Measurements from ENCODE around the gene LRP5. TPM values are rescaled to one million over a fixed set of nuclear protein-coding genes. Genes with fewer than 3 reads are reported as not detected.

LRP5 gene
- total and polyA plus RNA-seq, 9 of the 15 experiments (the other 6 are each of a cell fraction or from before 2014, with no cell fraction given): 0.48 to 44.2 (median 13.5) TPM

DNA sequence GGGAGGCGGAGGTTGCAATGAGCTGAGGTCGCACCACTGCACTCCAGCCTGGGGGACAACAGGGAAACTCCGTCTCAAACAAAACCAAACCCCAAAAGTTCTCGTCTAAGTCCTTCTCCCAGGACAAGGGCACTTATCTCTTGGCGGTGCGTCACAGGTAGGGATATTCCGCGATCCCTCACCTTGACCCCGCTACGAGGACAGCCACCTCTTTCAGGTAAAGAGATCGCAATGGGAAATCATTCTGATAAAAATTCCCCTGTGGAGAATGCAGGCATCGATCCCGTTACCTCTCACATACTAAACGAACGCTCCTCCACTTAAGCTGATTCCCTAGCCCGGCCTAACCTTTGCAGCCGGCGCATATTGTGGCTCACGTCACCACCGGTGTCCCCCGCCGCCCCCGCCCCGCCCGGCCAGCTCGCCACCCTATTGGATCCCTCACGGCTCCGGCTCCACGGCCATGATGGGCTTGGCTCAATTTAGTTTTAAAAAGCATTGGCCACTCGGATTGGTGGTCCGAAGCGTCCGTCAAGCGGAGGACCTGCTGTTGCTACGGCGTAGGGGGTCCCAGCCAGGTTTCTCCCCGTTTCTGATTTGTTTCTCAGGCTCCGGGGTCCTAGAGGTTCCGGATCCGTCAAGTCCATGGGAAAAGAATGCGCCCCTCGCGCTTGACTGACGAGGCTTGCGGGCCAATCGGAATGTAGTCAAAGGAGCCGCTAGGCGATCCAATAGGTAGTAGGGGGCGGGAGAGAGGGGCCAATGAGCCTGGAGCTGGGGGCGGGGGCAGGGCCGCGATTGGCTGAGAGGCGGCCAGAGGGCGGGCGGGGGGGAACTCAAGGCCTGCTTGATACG is 147.7 kb downstream of the LRP5 start (continued):
- TF ChIP-seq, protein P1, sequence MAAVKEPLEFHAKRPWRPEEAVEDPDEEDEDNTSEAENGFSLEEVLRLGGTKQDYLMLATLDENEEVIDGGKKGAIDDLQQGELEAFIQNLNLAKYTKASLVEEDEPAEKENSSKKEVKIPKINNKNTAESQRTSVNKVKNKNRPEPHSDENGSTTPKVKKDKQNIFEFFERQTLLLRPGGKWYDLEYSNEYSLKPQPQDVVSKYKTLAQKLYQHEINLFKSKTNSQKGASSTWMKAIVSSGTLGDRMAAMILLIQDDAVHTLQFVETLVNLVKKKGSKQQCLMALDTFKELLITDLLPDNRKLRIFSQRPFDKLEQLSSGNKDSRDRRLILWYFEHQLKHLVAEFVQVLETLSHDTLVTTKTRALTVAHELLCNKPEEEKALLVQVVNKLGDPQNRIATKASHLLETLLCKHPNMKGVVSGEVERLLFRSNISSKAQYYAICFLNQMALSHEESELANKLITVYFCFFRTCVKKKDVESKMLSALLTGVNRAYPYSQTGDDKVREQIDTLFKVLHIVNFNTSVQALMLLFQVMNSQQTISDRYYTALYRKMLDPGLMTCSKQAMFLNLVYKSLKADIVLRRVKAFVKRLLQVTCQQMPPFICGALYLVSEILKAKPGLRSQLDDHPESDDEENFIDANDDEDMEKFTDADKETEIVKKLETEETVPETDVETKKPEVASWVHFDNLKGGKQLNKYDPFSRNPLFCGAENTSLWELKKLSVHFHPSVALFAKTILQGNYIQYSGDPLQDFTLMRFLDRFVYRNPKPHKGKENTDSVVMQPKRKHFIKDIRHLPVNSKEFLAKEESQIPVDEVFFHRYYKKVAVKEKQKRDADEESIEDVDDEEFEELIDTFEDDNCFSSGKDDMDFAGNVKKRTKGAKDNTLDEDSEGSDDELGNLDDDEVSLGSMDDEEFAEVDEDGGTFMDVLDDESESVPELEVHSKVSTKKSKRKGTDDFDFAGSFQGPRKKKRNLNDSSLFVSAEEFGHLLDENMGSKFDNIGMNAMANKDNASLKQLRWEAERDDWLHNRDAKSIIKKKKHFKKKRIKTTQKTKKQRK (IDR thresholded peaks at IDR 0.05; ENCODE audit: borderline replicate concordance, low read depth, low read length): peak; percentile 85; the same call in 1 of the 2 replicates
- TF ChIP-seq, protein P2, sequence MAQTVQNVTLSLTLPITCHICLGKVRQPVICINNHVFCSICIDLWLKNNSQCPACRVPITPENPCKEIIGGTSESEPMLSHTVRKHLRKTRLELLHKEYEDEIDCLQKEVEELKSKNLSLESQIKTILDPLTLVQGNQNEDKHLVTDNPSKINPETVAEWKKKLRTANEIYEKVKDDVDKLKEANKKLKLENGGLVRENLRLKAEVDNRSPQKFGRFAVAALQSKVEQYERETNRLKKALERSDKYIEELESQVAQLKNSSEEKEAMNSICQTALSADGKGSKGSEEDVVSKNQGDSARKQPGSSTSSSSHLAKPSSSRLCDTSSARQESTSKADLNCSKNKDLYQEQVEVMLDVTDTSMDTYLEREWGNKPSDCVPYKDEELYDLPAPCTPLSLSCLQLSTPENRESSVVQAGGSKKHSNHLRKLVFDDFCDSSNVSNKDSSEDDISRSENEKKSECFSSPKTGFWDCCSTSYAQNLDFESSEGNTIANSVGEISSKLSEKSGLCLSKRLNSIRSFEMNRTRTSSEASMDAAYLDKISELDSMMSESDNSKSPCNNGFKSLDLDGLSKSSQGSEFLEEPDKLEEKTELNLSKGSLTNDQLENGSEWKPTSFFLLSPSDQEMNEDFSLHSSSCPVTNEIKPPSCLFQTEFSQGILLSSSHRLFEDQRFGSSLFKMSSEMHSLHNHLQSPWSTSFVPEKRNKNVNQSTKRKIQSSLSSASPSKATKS (CRISPR knock-in tag; IDR thresholded peaks at IDR 0.05): peak; percentile 66; the same call in 1 of the 2 replicates
- TF ChIP-seq, protein P3, sequence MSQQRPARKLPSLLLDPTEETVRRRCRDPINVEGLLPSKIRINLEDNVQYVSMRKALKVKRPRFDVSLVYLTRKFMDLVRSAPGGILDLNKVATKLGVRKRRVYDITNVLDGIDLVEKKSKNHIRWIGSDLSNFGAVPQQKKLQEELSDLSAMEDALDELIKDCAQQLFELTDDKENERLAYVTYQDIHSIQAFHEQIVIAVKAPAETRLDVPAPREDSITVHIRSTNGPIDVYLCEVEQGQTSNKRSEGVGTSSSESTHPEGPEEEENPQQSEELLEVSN (IDR thresholded peaks at IDR 0.05; ENCODE audit: borderline replicate concordance in 1 of 2, extremely low read depth in 1 of 2, insufficient read depth in 1 of 2, insufficient read length in 1 of 2, low read depth in 1 of 2, low read length in 1 of 2, poor library complexity in 1 of 2, severe bottlenecking in 1 of 2): no peak
- TF ChIP-seq BDP1 (IDR thresholded peaks at IDR 0.05; ENCODE audit: insufficient read depth, insufficient read length) (peak; percentile 71), BRD4 (IDR thresholded peaks at IDR 0.05) (no peak; the same call in 1 of the 2 replicates), ZNF146 (CRISPR knock-in tag; IDR thresholded peaks at IDR 0.05; ENCODE audit: unreplicated experiment) (no peak), PML (IDR thresholded peaks at IDR 0.05; ENCODE audit: low read length) (peak; percentile 38; the same call in 1 of the 2 replicates), MED1 (CRISPR knock-in tag; IDR thresholded peaks at IDR 0.05; ENCODE audit: borderline replicate concordance) (no peak), NR2F6 (CRISPR knock-in tag; IDR thresholded peaks at IDR 0.05) (peak; percentile 97), ZNF583 (CRISPR knock-in tag; IDR thresholded peaks at IDR 0.05) (no peak; the same call in 1 of the 2 replicates), RBM39 (optimal IDR thresholded peaks at IDR 0.05; ENCODE audit: low read depth, low read length) (peak; percentile 95), FUS (optimal IDR thresholded peaks at IDR 0.05; ENCODE audit: low read depth, low read length) (no peak), GABPA (tag; conservative IDR thresholded peaks at IDR 0.05; ENCODE audit: low read depth) (peak; percentile 66; the same call in 1 of the 2 replicates), GABPB1 (CRISPR knock-in tag; IDR thresholded peaks at IDR 0.05) (peak; percentile 67), NFATC3 (IDR thresholded peaks at IDR 0.05) (peak; percentile 70; the same call in 1 of the 2 replicates), ZFX (CRISPR knock-in tag; IDR thresholded peaks at IDR 0.05) (no peak; the same call in 1 of the 2 replicates), ZNF444 (CRISPR knock-in tag; IDR thresholded peaks at IDR 0.05) (no peak), ZNF224 (CRISPR knock-in tag; IDR thresholded peaks at IDR 0.05) (no peak)
- TF ChIP-seq, protein P4, sequence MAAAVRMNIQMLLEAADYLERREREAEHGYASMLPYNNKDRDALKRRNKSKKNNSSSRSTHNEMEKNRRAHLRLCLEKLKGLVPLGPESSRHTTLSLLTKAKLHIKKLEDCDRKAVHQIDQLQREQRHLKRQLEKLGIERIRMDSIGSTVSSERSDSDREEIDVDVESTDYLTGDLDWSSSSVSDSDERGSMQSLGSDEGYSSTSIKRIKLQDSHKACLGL (CRISPR knock-in tag; IDR thresholded peaks at IDR 0.05; ENCODE audit: borderline replicate concordance, poor library complexity, severe bottlenecking): no peak
- TF ChIP-seq, protein P5, sequence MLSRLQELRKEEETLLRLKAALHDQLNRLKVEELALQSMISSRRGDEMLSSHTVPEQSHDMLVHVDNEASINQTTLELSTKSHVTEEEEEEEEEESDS (CRISPR knock-in tag; IDR thresholded peaks at IDR 0.05): no peak

Measured in K562 (cell line).